HepG2 (cell line): Measurements from ENCODE around the gene FXN. TPM values are rescaled to one million over a fixed set of nuclear protein-coding genes. Genes with fewer than 3 reads are reported as not detected.
A peak's percentile ranks its signal among the peaks of the same experiment; 100 is the strongest.

Experiments used
- ATAC-seq: fragments of 200-7000 bp; cut with Tn5 transposase; 3 replicates; pipeline ENCODE4 v1.9.1; 2020; ENCODE audit warnings: mild to moderate bottlenecking, moderate library complexity
- BruUV-seq: library from RNA; stranded (reverse); fragments of 400-500 nt; replicated peaks from 2 replicates; lab custom pipeline; 2021; lab: Mats Ljungman, UMichigan
- CTCF ChIA-PET: fragments of 300-600 bp; formaldehyde crosslinking; extraction: SDS; loops from one replicate; lab custom pipeline; 2021; ENCODE audit warnings: low total read pairs, inconsistent platforms, low intra/inter-chr PET ratio; lab: Yijun Ruan, JAX
- POLR2A ChIA-PET: fragments of 350-600 bp; sonication (Branson Sonifier 250); formaldehyde crosslinking; loops from one replicate; lab custom pipeline; 2020; ENCODE audit warnings: antibody characterized with exemption, inconsistent platforms; lab: Yijun Ruan, JAX
- DNase-seq: peaks from one replicate; pipeline ENCODE4 v3.0.0-alpha.2; 2015; ENCODE audit warnings: low spot score
- FAIRE-seq: peaks from 3 replicates; lab custom pipeline; 2011; peaks lifted over from hg19 to GRCh38; lab: Jason Lieb, UNC
- H2AFZ ChIP-seq: one replicate; pipeline ENCODE4 v1.6.1; 2011; ENCODE audit warnings: low read length, inconsistent platforms
- H3K27ac ChIP-seq: fragments of 300-600 bp; 3 replicates; pipeline ENCODE4 v1.8.0; 2011; ENCODE audit warnings: mixed run types, mild to moderate bottlenecking, mixed read lengths, low read length, inconsistent platforms; ENCODE audit not compliant: insufficient read depth; ENCODE audit errors: extremely low read length
- H3K27me3 ChIP-seq, 2 experiments: fragments of 200-600 bp in 1 of 2; 2 replicates in 1 of 2; 3 replicates in 1 of 2; pipeline versions ENCODE4 v1.6.0 to v1.8.0; 2011; ENCODE audit warnings: low read length in 2 of 2, mild to moderate bottlenecking in 2 of 2, moderate library complexity in 2 of 2, inconsistent platforms in 1 of 2; ENCODE audit not compliant: insufficient read depth in 2 of 2, control insufficient read depth in 1 of 2
- H3K36me3 ChIP-seq, 2 experiments: fragments of 200-600 bp in 1 of 2; replicated peaks in 1 of 2; 2 replicates in 1 of 2; 3 replicates in 1 of 2; pipeline versions ENCODE4 v1.5.1 to v1.8.0; 2011; ENCODE audit warnings: low read length in 2 of 2, inconsistent platforms in 1 of 2; ENCODE audit not compliant: insufficient read depth in 2 of 2, control insufficient read depth in 1 of 2
- H3K4me1 ChIP-seq: 2 replicates; pipeline ENCODE4 v1.5.1; 2012; ENCODE audit warnings: low read length, inconsistent platforms; ENCODE audit not compliant: insufficient read depth
- H3K4me2 ChIP-seq: 2 replicates; pipeline ENCODE4 v1.6.0; 2011; ENCODE audit warnings: low read depth, low read length, inconsistent platforms
- H3K4me3 ChIP-seq, 3 experiments: fragments of 200-600 bp in 1 of 3; sonication (generic), shearing (Covaris generic) in 1 of 3; replicated peaks in 1 of 3; 2 replicates each; pipeline ENCODE4 v1.5.1; 2011 to 2016; ENCODE audit warnings: low read length in 3 of 3, inconsistent platforms in 2 of 3, low read depth in 2 of 3, mild to moderate bottlenecking in 2 of 3, control low read depth in 1 of 3, mixed read lengths in 1 of 3; ENCODE audit not compliant: insufficient read depth in 1 of 3
- H3K79me2 ChIP-seq: one replicate; pipeline ENCODE4 v1.6.1; 2011; ENCODE audit warnings: low read length, inconsistent platforms; ENCODE audit not compliant: insufficient read depth
- H3K9ac ChIP-seq: 2 replicates; pipeline ENCODE4 v1.6.0; 2011; ENCODE audit warnings: mild to moderate bottlenecking, low read depth, low read length, inconsistent platforms; ENCODE audit not compliant: insufficient read depth
- H3K9me3 ChIP-seq: 2 replicates; pipeline ENCODE4 v1.5.1; 2012; ENCODE audit warnings: mild to moderate bottlenecking, low read length
- H4K20me1 ChIP-seq: 2 replicates; pipeline ENCODE4 v1.6.0; 2011; ENCODE audit warnings: inconsistent platforms, mild to moderate bottlenecking, low read length, moderate library complexity; ENCODE audit not compliant: insufficient read depth
- BHLHE40 ChIP-seq: IDR thresholded peaks from 2 replicates; pipeline ENCODE4 v1.6.1; 2011; ENCODE audit warnings: low read length, improper control_type of control experiment
- NCOA5 ChIP-seq: sonication (generic); formaldehyde crosslinking; IDR thresholded peaks from 2 replicates; pipeline ENCODE4 v1.4.0; 2020; ENCODE audit warnings: missing genetic modification reagents
- SNRNP70 ChIP-seq: fragments of 200-400 bp; formaldehyde crosslinking; IDR thresholded peaks from 2 replicates; pipeline ENCODE4 v1.6.1; 2017; ENCODE audit warnings: mild to moderate bottlenecking, low read depth, low read length, moderate library complexity
- U2AF2 ChIP-seq: fragments of 200-400 bp; formaldehyde crosslinking; IDR thresholded peaks from 2 replicates; pipeline ENCODE4 v1.6.1; 2017; ENCODE audit warnings: low read depth, mild to moderate bottlenecking, low read length
- ZNF121 ChIP-seq: sonication (generic); formaldehyde crosslinking; IDR thresholded peaks from 2 replicates; pipeline ENCODE4 v1.5.0; 2020; ENCODE audit warnings: mild to moderate bottlenecking, missing genetic modification reagents
- ZNF574 ChIP-seq: sonication (generic); formaldehyde crosslinking; IDR thresholded peaks from 2 replicates; pipeline ENCODE4 v1.4.0; 2020; ENCODE audit warnings: missing genetic modification reagents
- WGBS: methylation state at CpG from one replicate; pipeline ENCODE4 v1.1.6; 2017; ENCODE audit warnings: low lambda C conversion rate; 5-methylcytosine and 5-hydroxymethylcytosine counted together
- in situ Hi-C: cut with HindIII; loops from 2 replicates; pipeline ENCODE4 v1.10.0; 2017; ENCODE audit warnings: low pct_unique_long_range_greater_than_20kb; ENCODE audit not compliant: extremely low pct_ligation_motif_present
- intact Hi-C: fragments of 100-400 bp; cut with micrococcal nuclease; formaldehyde crosslinking; loops from one replicate; pipeline ENCODE4 v1.10.0; 2022; ENCODE audit not compliant: unreplicated experiment
- polyA plus RNA-seq, 8 experiments: library from polyadenylated mRNA; depleted of rRNA in 3 of 8; stranded (reverse) in 7 of 8; unstranded in 1 of 8; fragments of >200 nt; fragmentation: Illumina TruSeq in 4 of 8; extraction: Trizol in 4 of 8; gene quantifications; 2 replicates each; pipeline versions ENCODE4 v1.2.1 to v1.2.3, GENCODE V29; 2011 to 2016; ENCODE audit warnings: low read depth in 4 of 8, missing spikeins in 1 of 8, mixed read lengths in 1 of 8; ENCODE audit not compliant: insufficient read depth in 1 of 8
- total RNA-seq, 5 experiments: library from RNA; depleted of rRNA; stranded (reverse); fragments of >200 nt; fragmentation: Illumina TruSeq; extraction: Trizol; gene quantifications; 2 replicates each; pipeline ENCODE4 v1.2.3, GENCODE V29; 2016; ENCODE audit warnings: low read depth in 1 of 5

FXN gene
- total and polyA plus RNA-seq, 2 of the 13 experiments (the other 11 are each of a cell fraction or from before 2014, with no cell fraction given) = 24.1 to 26.0 TPM

DNA sequence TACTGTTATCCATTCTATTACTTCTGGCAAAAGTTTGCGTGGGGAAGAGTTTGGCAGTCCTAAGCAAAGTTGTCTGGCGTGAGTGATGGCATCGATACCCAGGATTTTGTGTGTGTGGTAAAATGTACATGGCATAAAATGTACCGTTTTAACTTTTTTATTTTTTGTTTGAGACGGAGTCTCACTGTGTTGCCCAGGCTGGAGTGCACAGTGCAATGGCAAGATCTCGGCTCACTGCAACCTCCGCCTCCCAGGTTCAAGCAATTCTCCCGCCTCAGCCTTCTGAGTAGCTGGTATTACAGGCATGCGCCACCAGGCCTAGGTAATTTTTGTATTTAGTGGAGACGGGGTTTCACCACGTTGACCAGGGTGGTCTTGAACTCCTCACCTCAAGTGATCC is 83.1 kb downstream of the FXN start:
- no peaks in the 10 kb centered on the region for H4K20me1 ChIP-seq
- H3K79me2 ChIP-seq = peaks cover 21% of the 10 kb centered on the region
- POLR2A ChIA-PET = interaction anchor here (4.2 kb wide), 1 partner anchor 14 kb away, joined by 41 read pairs; no protein-coding TSS in a partner anchor
- ATAC-seq (no peak), DNase-seq (no peak)
- WGBS = 92% methylated on average over 11 of the region's 11 CpGs
- H3K9ac ChIP-seq = no peak overlapping the region
- H3K4me3 ChIP-seq = no peak overlapping the region
- BruUV-seq = no TSS peak
- no peak overlapping the region for H2AFZ ChIP-seq
- H3K9me3 ChIP-seq = no peaks in the 10 kb centered on the region
- H3K4me1 ChIP-seq = peaks cover 22% of the 10 kb centered on the region
- CTCF ChIA-PET = no interaction called here
- no peak overlapping the region for H3K4me2 ChIP-seq
- peaks cover 0 to 4% of the 10 kb centered on the region in 2 experiments; a peak in 1 of 5 replicates for H3K36me3 ChIP-seq
- in situ Hi-C loops = no loop called here
- TF ChIP-seq SNRNP70 (no peak), ZNF574 (CRISPR knock-in tag) (no peak), NCOA5 (CRISPR knock-in tag) (no peak), BHLHE40 (no peak), ZNF121 (CRISPR knock-in tag) (0 out of 2 replicates have a peak, but pooled peaks have one; percentile 31), U2AF2 (no peak)
- TF ChIP-seq, all 625 proteins: peak for 1
- Histone ChIP-seq H3K27ac (no peak overlapping the region), H3K27me3 (no peaks in the 10 kb centered on the region; a peak in 1 of 5 replicates)
- FAIRE-seq = no peak
- intact Hi-C loops = no loop called here
